ENCODE results near the gene CYP2A6. TPM values are rescaled to one million over a fixed set of nuclear protein-coding genes. Genes with fewer than 3 reads are reported as not detected.

CYP2A6 gene
- polyA plus RNA-seq, 3 donors = 0.14 TPM; not detected in 2

GRCh38 chr19:40803857-40804782 is 46.1 kb downstream of the CYP2A6 start:
- DNase-seq (ENCODE audit: low read depth in 3 of 3, low spot score in 2 of 3) = no peak

- DNase-seq (ENCODE audit: low read depth in 3 of 3, low spot score in 2 of 3) = no peak
Measured at GRCh38 chr19:40803170-40803856, 46.9 kb downstream of the CYP2A6 start.

- DNase-seq (ENCODE audit: low read depth in 3 of 3, low spot score in 2 of 3) = no peak
Measured at GRCh38 chr19:40802300-40803169, 47.7 kb downstream of the CYP2A6 start.

GRCh38 chr19:40801426-40802299 is 48.6 kb downstream of the CYP2A6 start:
- no peak for DNase-seq (ENCODE audit: low read depth in 3 of 3, low spot score in 2 of 3)

- no peak for DNase-seq (ENCODE audit: low read depth in 3 of 3, low spot score in 2 of 3)
Measured at GRCh38 chr19:40800997-40801377, 49.3 kb downstream of the CYP2A6 start.

- DNase-seq (ENCODE audit: low read depth in 3 of 3, low spot score in 2 of 3) = no peak
Measured at GRCh38 chr19:40800339-40800996, 49.8 kb downstream of the CYP2A6 start.

GRCh38 chr19:40799558-40800338 is 50.5 kb downstream of the CYP2A6 start:
- no peak for DNase-seq (ENCODE audit: low read depth in 3 of 3, low spot score in 2 of 3)

GRCh38 chr19:40798683-40799557 is 51.3 kb downstream of the CYP2A6 start, which contains the start of gene EGLN2:
Gene EGLN2 (plus strand): TSS chr19:40799191. CDS start chr19:40800573, 1,382 bp downstream.
- DNase-seq (ENCODE audit: low read depth in 3 of 3, low spot score in 2 of 3) = peak; percentile 95 to 100 (median 100)

- DNase-seq (ENCODE audit: low read depth in 3 of 3, low spot score in 2 of 3) = no peak
Measured at GRCh38 chr19:40797963-40798682, 52.1 kb downstream of the CYP2A6 start.

GRCh38 chr19:40797166-40797962 is 52.9 kb downstream of the CYP2A6 start:
- no peak for DNase-seq (ENCODE audit: low read depth in 3 of 3, low spot score in 2 of 3)

Other genes with a start within 250 kb of the CYP2A6 start
- 100 to 1,000 TPM; 146 to 189 (median 159) TPM for gene LTBP4, start 249.1 kb downstream of the CYP2A6 start, polyA plus RNA-seq (ENCODE audit: insufficient read length in 3 of 3)
- 1 to 10 TPM; 8.0 to 9.5 (median 8.6) TPM for gene NUMBL, start 159.8 kb downstream of the CYP2A6 start, polyA plus RNA-seq (ENCODE audit: insufficient read length in 3 of 3)
- 10 to 100 TPM; 30.3 to 32.6 (median 30.9) TPM for gene COQ8B, start 133.6 kb downstream of the CYP2A6 start, polyA plus RNA-seq (ENCODE audit: insufficient read length in 3 of 3)
- 10 to 100 TPM; 13.3 to 15.5 (median 13.5) TPM for gene ITPKC, start 133.3 kb downstream of the CYP2A6 start, polyA plus RNA-seq (ENCODE audit: insufficient read length in 3 of 3)
- 10 to 100 TPM; 13.6 to 14.0 (median 13.6) TPM for gene ACTMAP, start 100.0 kb downstream of the CYP2A6 start, polyA plus RNA-seq (ENCODE audit: insufficient read length in 3 of 3)
- 100 to 1,000 TPM in 2 of 3 donors, 10 to 100 TPM in 1; 95.6 to 114 (median 103) TPM for gene SNRPA, start 99.2 kb downstream of the CYP2A6 start, polyA plus RNA-seq (ENCODE audit: insufficient read length in 3 of 3)
- 1 to 10 TPM in 1 of 3 donors, under 1 TPM in 2; 0.31 to 1.6 (median 0.69) TPM for gene MIA, start 74.9 kb downstream of the CYP2A6 start, polyA plus RNA-seq (ENCODE audit: insufficient read length in 3 of 3)
- gene RAB4B, start 72.2 kb downstream of the CYP2A6 start, polyA plus RNA-seq (ENCODE audit: insufficient read length in 3 of 3) = 1 to 10 TPM; 7.5 to 9.0 (median 8.8) TPM
- 10 to 100 TPM; 61.8 to 66.8 (median 63.3) TPM for gene EGLN2, start 51.3 kb downstream of the CYP2A6 start, polyA plus RNA-seq (ENCODE audit: insufficient read length in 3 of 3)
- gene CYP2A7, start 31.8 kb upstream of the CYP2A6 start, polyA plus RNA-seq (ENCODE audit: insufficient read length in 3 of 3) = under 1 TPM in 1 of 3 donors, not detected in 2; 0.19 TPM
- 1 to 10 TPM; 2.0 to 2.8 (median 2.1) TPM for gene CYP2B6, start 140.8 kb upstream of the CYP2A6 start, polyA plus RNA-seq (ENCODE audit: insufficient read length in 3 of 3)
- not detected for gene CYP2A13, start 238.0 kb upstream of the CYP2A6 start, polyA plus RNA-seq (ENCODE audit: insufficient read length in 3 of 3)